ENCODE results near the gene PTPRD. TPM values are rescaled to one million over a fixed set of nuclear protein-coding genes. Genes with fewer than 3 reads are reported as not detected.

The PTPRD gene
- total and polyA plus RNA-seq, 10 donors, result 0.08 to 11.7 (median 2.9) TPM

DNA sequence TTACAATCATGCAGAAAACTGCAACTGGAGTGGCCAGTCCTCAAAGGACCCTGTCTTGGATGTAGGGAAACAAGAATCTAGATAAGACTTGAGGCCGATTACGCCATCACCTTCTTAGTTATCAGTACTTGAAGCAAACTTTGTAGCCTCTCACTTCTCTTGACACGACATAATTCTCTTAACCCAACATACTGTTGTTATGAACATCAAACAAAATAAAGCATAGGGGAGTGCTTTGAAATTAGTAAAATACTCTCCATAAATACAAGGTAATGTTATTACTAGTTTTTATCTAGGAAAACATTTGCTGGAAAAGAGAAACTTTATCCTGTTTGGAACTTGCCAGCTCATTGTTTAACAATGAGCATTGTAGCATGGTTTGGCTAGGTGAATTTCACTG lies 2238.3 kb downstream of the PTPRD start:
- intact Hi-C loops (cut with DNase I; ENCODE audit: low total_unique reads), result no loop called here
- H3K4me1 ChIP-seq, result no peaks in the 10 kb centered on the region
- H3K27ac ChIP-seq, result no peak overlapping the region
- H3K4me3 ChIP-seq, result no peak overlapping the region
- DNase-seq, result no peak
- no peak for TF ChIP-seq POLR2A (IDR thresholded peaks at IDR 0.05)
- TF ChIP-seq POLR2AphosphoS5 (IDR thresholded peaks at IDR 0.05), result no peak
- TF ChIP-seq, protein P1, sequence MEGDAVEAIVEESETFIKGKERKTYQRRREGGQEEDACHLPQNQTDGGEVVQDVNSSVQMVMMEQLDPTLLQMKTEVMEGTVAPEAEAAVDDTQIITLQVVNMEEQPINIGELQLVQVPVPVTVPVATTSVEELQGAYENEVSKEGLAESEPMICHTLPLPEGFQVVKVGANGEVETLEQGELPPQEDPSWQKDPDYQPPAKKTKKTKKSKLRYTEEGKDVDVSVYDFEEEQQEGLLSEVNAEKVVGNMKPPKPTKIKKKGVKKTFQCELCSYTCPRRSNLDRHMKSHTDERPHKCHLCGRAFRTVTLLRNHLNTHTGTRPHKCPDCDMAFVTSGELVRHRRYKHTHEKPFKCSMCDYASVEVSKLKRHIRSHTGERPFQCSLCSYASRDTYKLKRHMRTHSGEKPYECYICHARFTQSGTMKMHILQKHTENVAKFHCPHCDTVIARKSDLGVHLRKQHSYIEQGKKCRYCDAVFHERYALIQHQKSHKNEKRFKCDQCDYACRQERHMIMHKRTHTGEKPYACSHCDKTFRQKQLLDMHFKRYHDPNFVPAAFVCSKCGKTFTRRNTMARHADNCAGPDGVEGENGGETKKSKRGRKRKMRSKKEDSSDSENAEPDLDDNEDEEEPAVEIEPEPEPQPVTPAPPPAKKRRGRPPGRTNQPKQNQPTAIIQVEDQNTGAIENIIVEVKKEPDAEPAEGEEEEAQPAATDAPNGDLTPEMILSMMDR (IDR thresholded peaks at IDR 0.05 in 8 of 11, conservative IDR thresholded peaks at IDR 0.05 in 3 of 11), result no peak
- no peaks in the 10 kb centered on the region for H3K36me3 ChIP-seq
- 86 to 97% (median 90%) methylated on average over 3 of the region's 3 CpGs for WGBS, 5 donors
- no peaks in the 10 kb centered on the region for H3K9me3 ChIP-seq
- H3K27me3 ChIP-seq (replicated peaks in 1 of 7), result no peaks in the 10 kb centered on the region

DNA sequence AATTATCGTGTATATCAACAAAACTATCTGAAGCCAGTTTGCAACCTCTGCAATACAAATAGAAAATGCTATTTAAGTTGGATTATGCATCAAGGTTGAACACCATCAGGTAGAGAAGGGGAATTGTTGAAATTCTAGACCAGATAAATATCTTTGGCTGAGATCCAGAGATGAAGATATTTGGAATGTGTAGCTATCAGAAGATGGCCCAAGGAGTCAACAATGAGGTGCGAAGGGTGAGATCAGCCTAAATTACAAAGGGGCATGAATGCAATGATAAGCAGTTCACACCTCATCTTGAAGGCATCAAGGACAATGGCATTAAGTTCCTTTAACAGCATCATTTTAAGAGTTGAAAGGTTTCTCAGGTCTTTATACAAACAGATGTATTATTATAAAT lies 2241.1 kb downstream of the PTPRD start:
- Histone ChIP-seq H3K9me3 (no peaks in the 10 kb centered on the region), H3K27me3 (replicated peaks in 1 of 7) (no peaks in the 10 kb centered on the region), H3K4me3 (no peak overlapping the region), H3K4me1 (no peaks in the 10 kb centered on the region), H3K27ac (no peak overlapping the region), H3K36me3 (no peaks in the 10 kb centered on the region)
- intact Hi-C loops (cut with DNase I; ENCODE audit: low total_unique reads), result no loop called here
- 86 to 97% (median 91%) methylated on average over 2 of the region's 2 CpGs for WGBS, 5 donors
- DNase-seq, result no peak
- TF ChIP-seq POLR2AphosphoS5 (IDR thresholded peaks at IDR 0.05) (no peak), POLR2A (IDR thresholded peaks at IDR 0.05) (no peak)
- TF ChIP-seq, protein P1 (IDR thresholded peaks at IDR 0.05 in 8 of 11, conservative IDR thresholded peaks at IDR 0.05 in 3 of 11), result no peak

DNA sequence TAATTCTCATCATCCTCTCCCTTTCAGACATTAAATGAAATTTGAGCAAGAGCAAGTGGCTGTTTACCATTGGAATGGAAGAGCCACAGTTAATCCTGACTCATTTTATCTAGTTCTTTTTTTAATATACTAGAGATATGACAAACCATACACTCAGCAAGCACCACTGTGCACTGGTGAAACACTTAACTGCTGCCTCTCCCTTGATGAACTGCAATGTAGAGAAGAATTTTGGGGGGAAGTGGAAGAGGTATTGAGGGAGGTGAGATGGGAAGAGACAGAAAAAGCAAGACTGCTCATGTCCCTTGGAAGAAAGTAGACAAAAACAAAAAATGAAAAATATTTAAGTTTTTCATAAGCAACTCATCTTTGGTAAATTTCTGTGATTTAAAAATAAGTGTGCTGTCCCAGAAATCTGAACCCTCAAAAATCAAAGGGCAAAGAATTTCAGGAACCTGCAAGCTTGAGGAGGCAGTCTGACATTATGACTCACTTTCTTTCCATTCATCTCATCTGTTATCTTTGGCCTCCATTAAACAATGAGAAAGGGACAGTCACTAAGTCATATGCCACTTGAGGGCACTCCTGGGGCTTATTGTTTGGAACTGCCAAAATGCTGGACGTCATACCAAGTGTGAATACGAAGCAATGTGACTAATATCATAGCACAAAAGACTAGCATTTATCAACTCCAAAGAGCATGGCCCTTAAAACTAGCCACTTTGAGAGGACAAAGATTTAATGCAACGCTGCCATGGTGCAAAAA lies 2246.5 kb downstream of the PTPRD start:
- no peaks in the 10 kb centered on the region for H3K36me3 ChIP-seq
- no peak overlapping the region for H3K27ac ChIP-seq
- intact Hi-C loops (cut with DNase I; ENCODE audit: low total_unique reads), result no loop called here
- no peaks in the 10 kb centered on the region for H3K9me3 ChIP-seq
- H3K27me3 ChIP-seq (replicated peaks in 1 of 7), result no peaks in the 10 kb centered on the region
- DNase-seq, result no peak
- no peaks in the 10 kb centered on the region for H3K4me1 ChIP-seq
- TF ChIP-seq POLR2A (IDR thresholded peaks at IDR 0.05) (no peak), POLR2AphosphoS5 (IDR thresholded peaks at IDR 0.05) (no peak)
- TF ChIP-seq, protein P1 (IDR thresholded peaks at IDR 0.05 in 8 of 11, conservative IDR thresholded peaks at IDR 0.05 in 3 of 11), result no peak
- no peak overlapping the region for H3K4me3 ChIP-seq
- WGBS, 5 donors, result 66 to 88% (median 81%) methylated on average over 3 of the region's 3 CpGs

DNA sequence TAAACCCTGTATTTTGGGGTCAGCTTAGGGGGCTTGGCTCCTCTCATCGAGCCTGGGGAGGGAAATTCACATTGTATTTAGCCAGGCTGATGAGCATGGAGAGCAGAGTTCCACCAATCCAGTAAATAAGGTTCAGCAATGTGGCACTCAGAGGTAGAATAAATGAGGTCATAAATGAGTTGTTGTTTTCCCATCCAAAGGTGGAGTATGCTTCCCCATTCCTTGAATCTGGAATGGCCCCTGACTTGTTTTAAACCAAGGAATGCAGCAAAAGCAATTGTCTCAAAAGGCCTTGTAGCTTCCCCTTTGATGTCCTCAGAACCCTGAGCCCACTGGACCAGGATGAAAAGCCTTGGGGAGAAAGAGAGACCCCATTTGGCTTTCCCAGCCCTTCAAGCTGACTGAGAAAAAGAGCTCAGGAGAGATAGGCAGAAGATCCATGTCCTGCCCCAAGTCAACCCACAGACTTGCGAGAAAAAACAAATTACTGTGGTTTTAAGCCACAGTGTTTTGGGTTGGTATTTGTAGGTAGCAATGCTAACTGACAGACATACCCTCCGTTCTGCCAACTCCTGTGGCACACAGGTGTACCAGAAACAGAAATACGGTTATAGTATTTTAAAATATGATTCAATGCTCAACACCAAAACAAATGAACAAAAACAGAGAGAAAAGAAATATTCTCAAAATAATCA lies 2247.2 kb downstream of the PTPRD start:
- Histone ChIP-seq H3K27ac (no peak overlapping the region), H3K36me3 (no peaks in the 10 kb centered on the region), H3K27me3 (replicated peaks in 1 of 7) (no peaks in the 10 kb centered on the region), H3K4me1 (no peaks in the 10 kb centered on the region), H3K9me3 (no peaks in the 10 kb centered on the region), H3K4me3 (no peak overlapping the region)
- TF ChIP-seq, protein P1 (IDR thresholded peaks at IDR 0.05 in 8 of 11, conservative IDR thresholded peaks at IDR 0.05 in 3 of 11), result no peak
- TF ChIP-seq POLR2AphosphoS5 (IDR thresholded peaks at IDR 0.05) (no peak), POLR2A (IDR thresholded peaks at IDR 0.05) (no peak)
- 69 to 76% (median 72%) methylated on average over 4 of the region's 4 CpGs for WGBS, 5 donors
- DNase-seq, result no peak
- intact Hi-C loops (cut with DNase I; ENCODE audit: low total_unique reads), result no loop called here
